ENCODE results near the gene DNAAF3. TPM values are rescaled to one million over a fixed set of nuclear protein-coding genes. Genes with fewer than 3 reads are reported as not detected.
A peak's percentile ranks its signal among the peaks of the same experiment; 100 is the strongest.

Gene DNAAF3
- total and polyA plus RNA-seq, 8 donors = 1.2 to 3.3 (median 2.6) TPM

DNA sequence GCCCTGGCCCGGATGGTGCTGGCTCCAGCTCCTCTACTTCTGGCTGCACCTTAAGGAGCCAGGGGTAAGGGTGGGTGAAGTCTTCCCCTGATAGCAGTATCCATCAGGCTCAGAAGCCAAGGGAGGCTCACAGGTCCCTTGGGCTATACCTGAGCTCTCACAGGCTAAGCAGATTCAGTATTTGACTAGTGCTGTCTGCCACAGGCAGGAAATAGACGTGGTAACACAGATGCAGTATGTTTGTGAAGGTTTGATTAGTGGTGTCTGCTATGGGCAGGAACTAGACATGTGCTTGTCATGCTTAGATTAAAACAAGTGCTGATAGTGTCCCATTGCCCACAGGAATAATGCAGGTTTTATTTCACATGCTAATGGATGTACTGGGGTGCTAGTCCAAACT lies 9.7 kb upstream of the DNAAF3 start:
- WGBS, 2 donors = 24 to 34% methylated on average over 2 of the region's 2 CpGs
- ATAC-seq (no peak), FAIRE-seq (no peak)

DNA sequence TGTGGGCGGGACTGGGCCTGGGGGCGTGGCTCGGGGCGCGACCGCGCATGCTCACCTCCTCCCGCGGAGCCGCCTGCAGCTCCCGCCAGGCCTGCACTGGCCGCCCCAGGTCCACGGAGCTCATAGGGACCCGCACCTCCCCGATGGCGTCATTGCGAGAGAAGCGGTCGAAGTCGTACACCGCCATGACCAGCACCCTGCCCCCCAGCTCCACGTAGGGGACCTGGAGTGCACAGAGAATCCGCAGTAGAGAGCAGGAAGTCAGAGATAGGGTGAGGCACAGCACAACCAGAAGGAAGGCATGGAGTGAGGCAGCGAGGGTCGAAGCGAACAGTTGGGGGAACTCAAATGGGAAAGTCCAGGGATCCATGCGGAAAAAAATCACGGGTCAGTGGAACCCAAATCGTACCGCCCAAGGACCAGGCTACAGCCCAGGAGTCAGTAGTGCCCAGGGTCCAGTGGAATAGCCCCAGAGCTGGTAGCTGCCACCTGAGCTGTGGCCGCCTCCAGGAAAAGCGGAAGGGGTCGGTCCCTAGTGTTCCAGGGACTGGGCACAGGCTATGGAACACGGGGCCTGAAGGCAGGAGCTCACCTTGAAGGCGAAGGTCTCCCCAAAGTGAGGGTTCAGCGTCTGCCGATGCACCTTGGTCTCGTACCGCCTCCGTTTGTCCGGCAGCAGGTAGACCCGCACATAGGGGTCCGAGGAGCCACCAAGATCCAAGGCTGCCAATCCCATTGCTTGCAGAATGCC lies 8.9 kb upstream of the DNAAF3 start:
- Histone ChIP-seq H3K9me3 (no peaks in the 10 kb centered on the region), H3K27ac (no peak overlapping the region), H3K4me3 (no peak overlapping the region), H3K4me1 (no peaks in the 10 kb centered on the region), H3K36me3 (no peaks in the 10 kb centered on the region), H3K27me3 (peaks cover 0 to 37% (median 7%) of the 10 kb centered on the region in 4 donors)
- 49 to 53% methylated on average over 32 to 43 of the region's 43 CpGs for WGBS, 2 donors
- ATAC-seq = no peak
- FAIRE-seq = no peak
- DNase-seq = no peak
- intact Hi-C loops (cut with DNase I) = no loop called here
- TF ChIP-seq, protein P1, sequence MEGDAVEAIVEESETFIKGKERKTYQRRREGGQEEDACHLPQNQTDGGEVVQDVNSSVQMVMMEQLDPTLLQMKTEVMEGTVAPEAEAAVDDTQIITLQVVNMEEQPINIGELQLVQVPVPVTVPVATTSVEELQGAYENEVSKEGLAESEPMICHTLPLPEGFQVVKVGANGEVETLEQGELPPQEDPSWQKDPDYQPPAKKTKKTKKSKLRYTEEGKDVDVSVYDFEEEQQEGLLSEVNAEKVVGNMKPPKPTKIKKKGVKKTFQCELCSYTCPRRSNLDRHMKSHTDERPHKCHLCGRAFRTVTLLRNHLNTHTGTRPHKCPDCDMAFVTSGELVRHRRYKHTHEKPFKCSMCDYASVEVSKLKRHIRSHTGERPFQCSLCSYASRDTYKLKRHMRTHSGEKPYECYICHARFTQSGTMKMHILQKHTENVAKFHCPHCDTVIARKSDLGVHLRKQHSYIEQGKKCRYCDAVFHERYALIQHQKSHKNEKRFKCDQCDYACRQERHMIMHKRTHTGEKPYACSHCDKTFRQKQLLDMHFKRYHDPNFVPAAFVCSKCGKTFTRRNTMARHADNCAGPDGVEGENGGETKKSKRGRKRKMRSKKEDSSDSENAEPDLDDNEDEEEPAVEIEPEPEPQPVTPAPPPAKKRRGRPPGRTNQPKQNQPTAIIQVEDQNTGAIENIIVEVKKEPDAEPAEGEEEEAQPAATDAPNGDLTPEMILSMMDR (IDR thresholded peaks at IDR 0.05) = no peak

More for the DNA sequence above, 9.7 kb upstream of the DNAAF3 start:
- no peak for DNase-seq
- intact Hi-C loops (cut with DNase I) = no loop called here
- Histone ChIP-seq H3K36me3 (no peaks in the 10 kb centered on the region), H3K4me3 (no peak overlapping the region), H3K27me3 (peaks cover 0 to 44% (median 7%) of the 10 kb centered on the region in 4 donors), H3K27ac (no peak overlapping the region), H3K4me1 (no peaks in the 10 kb centered on the region), H3K9me3 (no peaks in the 10 kb centered on the region)
- TF ChIP-seq, protein P1 (IDR thresholded peaks at IDR 0.05) = no peak

DNA sequence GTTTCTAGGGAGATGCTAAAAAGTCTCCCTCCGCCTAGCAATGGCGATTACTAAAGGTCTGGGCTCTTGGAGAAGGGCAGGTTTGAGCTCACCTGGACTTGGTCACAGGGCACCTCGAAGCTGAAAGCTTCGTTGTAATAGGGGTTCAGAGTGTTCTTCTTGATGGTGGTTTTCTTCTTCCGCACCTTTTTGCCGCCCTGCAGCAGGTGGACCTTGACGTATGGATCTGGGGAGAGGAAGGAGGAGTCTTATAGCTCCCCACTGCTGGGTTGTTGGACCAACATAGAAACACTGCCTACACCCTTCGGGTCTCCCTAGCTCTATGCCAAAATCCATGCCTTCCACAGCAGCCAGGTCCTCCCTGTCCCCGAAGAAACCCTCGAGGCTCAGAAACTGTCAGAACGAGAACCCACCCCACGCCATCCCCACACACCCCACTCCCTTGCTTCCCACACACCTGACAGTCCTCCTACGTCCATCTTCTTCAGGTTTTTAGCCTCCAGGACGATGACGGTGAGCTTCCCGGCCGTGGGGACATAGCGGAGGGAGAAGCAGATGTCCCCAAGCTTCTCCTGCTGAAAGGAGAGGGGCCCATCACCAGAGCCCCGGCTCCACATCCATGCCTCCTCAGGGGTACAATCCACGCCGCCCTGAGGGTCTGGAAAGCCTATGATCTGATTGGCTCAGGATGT lies 8.2 kb upstream of the DNAAF3 start:
- 46 to 48% methylated on average over 21 of the region's 21 CpGs for WGBS, 2 donors
- Histone ChIP-seq H3K9me3 (no peaks in the 10 kb centered on the region), H3K4me3 (no peak overlapping the region), H3K27ac (no peak overlapping the region), H3K36me3 (no peaks in the 10 kb centered on the region), H3K4me1 (no peaks in the 10 kb centered on the region), H3K27me3 (peaks cover 0 to 39% (median 7%) of the 10 kb centered on the region in 4 donors)
- FAIRE-seq (no peak), DNase-seq (no peak), ATAC-seq (no peak)
- TF ChIP-seq, protein P1 (IDR thresholded peaks at IDR 0.05) = no peak
- intact Hi-C loops (cut with DNase I) = no loop called here

DNA sequence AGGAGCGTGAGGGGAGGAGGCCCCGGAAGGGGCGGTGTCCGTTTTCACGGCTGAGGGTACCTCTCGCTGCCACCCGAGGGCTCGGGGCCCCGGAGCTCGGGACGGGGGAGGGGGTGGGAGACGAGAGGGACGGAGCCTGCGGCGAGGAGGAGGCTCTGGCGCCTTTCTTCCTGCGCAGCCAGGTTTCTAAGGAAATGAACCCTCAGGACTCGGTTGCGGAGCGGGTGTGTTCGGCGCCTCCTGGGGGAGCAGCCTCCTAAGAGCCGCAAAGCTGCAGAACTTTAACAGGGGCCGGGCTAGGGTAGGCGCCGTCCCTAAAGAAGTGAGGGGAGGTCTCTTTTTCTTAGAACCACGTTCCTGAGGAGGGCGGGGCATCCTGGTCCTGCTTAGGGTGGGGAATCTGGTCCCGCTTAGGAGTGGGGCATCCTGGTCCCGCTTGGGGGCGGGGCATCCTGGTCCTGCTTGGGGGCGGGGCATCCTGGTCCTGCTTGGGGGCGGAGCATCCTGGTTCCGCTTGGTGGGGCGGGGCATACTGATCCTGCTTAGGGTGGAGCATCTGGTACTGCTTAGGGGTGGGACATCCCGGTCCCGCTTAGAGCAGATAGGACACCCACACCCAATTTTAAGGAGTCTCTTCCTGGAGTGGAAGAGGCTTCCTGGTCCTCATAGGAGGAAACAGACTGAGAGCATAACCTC lies 7.4 kb upstream of the DNAAF3 start:
- Histone ChIP-seq H3K4me3 (peak overlapping the region in 3 of 4 donors; percentile 3 to 39 (median 20)), H3K9me3 (no peaks in the 10 kb centered on the region), H3K36me3 (no peaks in the 10 kb centered on the region), H3K27me3 (peaks cover 0 to 42% (median 7%) of the 10 kb centered on the region in 4 donors), H3K27ac (no peak overlapping the region), H3K4me1 (no peaks in the 10 kb centered on the region)
- FAIRE-seq = no peak
- TF ChIP-seq, protein P1 (IDR thresholded peaks at IDR 0.05) = no peak
- 2 to 3% methylated on average over 31 to 37 of the region's 37 CpGs for WGBS, 2 donors
- peak in 3 of 4 donors; percentile 42 to 76 (median 54) for ATAC-seq
- intact Hi-C loops (cut with DNase I) = no loop called here
- peak in 3 of 6 donors; percentile 38 to 78 (median 67) for DNase-seq

Measured in pancreas (tissue), 10 donors.